NOMO-1 (cell line): ENCODE measurements around the gene EPOP.

Experiments used
- DNase-seq, 2 experiments: peaks; one replicate each; lab custom pipeline; 2025; ENCODE audit not compliant: unreplicated experiment in 2 of 2; lab: John Stamatoyannopoulos, UW

EPOP gene

GRCh38 chr17:38706505-38707216 lies 31.9 kb upstream of the EPOP start:
- DNase-seq: no peak

- no peak for DNase-seq
These were observed 31.2 kb upstream of the EPOP start for GRCh38 chr17:38705803-38706504.

- no peak for DNase-seq
These were observed 30.7 kb upstream of the EPOP start for GRCh38 chr17:38705523-38705802.

GRCh38 chr17:38704606-38705522 lies 30.1 kb upstream of the EPOP start, which contains the start of gene MLLT6:
TSS of gene MLLT6 (plus strand) at chr17:38705273. CDS start at chr17:38705633, 360 bp downstream.
- peak; percentile 75 to 76 for DNase-seq

DNA sequence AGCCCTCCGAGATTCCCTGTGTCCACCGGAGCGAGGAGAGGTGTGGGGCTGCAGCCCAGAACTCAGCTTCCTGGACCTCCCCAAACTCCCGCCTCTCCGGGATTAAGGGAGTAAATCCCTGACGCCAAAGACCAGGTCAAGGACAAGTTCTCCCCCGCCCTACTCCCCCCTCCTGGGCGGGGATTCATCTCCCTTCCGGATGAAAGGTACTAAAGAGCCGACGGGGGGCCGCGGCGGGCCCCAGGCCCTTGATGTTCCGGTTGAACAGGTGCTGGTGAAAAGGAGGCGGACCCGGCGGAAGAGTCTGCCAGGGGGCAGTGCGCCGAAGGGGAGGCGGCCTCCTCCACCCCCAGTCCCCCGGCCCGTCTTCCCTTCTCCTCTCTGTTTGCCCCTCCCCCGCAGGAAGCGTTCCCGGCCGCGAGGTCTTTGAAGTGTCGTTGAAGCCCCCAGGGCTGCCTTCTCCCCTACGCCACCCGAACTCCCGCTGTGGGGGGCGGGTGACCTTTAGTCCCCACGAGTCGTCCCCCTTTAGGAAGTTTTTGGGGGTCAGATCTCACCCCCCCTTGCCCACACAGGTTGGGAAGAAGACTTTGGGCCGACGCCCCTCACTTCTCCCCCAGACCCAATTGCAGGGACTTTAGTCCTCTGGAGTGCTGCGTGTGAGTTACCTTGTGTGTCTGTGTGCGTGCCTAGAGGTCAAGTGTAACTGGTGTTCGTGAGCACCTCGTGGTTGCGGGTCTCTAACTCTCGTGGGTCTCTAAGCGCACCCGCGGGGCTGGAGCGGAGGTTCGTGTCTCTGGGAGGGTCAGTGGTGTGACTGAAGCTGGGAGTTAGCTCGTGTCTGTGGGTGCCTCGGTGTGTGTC lies 29.2 kb upstream of the EPOP start:
- DNase-seq: peak; percentile 64 to 78

- DNase-seq: no peak
These were observed 28.4 kb upstream of the EPOP start for GRCh38 chr17:38702916-38703741.

DNA sequence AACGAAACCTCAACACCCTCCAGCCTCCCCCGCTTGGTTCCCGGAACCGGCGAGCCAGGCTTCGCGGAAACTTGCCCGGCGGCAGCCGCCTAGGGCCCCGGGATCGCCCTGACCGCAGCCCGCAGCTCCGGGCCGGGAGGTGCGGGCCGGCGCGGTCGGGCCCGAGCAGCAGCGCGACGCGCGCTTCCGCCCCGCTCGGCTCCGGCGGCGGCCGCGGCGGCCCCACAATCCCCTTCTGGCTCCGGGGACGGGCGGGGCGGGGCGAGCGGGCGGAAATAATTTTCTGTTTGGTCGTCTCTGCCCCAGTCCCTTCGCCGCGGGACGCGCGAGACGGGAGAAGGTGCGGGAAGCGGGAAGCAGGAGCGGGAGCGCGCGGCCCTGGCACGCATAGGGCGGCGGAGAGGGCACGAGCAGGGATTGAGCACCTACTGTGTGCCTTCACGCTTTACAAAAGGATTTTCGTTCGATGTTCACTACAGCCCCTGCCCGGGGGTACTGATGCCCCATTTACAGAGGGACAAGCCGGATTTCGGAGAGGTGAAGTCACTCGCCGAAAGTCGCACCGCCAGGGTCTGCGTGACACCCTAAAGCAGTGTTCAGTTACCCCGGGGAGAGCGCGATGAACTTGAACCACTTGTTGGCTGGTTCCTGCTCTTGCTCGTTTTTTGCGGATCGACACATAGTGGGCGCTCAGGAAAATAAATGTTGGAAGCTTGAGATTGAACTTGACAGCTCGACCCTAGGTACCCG lies 27.6 kb upstream of the EPOP start:
- peak; percentile 78 to 89 for DNase-seq

GRCh38 chr17:38701504-38702165 lies 26.9 kb upstream of the EPOP start:
- DNase-seq: peak; percentile 50 to 56

DNA sequence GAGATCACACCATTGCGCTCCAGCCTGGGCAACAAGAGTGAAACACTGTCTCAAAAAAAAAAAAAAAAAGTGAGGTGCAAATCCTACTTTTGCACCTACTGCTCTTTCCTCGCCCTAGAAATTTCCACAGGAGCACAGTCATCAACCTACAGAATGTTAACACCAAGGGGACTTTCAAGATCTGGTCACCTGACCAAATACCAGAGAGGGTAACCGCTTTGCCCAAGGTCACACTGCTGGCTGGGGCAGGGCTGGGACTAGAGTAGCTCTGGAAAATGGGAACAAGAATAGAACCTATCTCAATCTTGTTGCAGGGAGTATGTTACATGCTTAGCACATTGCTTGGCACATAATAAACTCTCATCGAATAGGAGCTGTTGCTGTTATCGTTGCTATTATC lies 24.0 kb upstream of the EPOP start:
- DNase-seq: no peak

DNA sequence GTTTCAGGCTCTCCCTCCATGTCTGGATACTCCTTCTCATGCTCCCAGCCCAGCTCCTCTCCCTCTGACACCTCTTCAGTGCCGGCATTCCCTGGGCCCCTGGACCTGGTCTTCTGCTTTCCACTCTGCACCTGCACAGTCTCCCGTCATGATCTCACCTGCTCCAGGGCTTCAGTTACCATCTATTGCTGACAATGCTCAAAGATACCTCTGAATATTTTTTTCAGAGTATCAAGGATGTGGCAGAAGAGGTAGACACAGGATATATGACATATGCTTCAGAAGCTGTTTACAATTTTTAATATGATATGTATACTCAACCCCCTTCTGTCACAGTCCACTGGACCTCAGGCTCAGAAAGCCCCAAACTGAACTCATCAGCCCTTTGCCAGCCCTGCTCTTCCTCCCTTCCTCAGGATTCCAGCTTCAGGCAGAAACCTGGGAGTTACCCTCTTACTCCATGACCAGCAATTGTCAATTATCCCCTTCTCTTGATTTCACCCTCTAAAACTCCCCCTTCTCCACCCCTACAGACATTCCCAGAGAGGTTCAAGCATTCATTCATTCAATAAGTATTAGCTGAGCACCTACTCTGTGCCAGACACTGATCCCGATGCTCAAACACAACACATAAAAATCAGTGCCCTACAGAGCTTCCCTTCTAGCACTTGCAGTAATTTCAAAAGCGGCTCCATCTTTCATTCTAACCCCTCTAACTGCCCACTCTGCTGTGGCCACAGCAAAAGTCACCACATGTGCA lies 22.5 kb upstream of the EPOP start:
- DNase-seq: no peak

DNA sequence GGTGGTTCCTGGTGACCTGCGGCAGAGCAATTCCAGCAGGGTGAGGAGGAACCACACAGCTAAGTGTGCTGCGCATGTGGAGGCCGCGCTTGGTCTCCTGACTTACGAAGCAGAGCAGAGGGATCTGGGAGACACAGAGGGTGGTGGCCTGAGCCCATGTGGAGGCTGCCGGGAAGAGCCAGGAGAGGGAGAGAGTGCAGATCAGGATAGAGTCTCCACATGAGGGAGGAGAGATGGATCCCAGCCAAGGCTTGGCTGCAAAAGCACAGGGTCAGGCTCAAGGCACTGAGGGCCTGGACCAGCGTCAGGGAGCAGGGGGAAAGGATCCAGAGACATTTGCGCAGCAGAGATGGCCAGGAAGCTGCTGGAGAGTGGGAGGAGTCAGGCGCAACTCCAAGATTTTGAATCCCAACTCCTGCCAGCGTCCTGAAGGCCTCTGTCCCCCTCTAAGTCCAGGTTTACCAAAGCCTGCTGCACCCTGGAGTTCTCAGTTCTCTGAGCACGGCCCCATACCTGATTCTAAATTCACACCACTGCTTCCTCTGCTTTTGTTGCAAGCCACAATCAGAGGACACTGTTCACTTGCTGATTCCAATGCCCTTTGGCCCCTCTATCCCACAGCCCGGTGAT lies 19.1 kb upstream of the EPOP start:
- no peak for DNase-seq

DNA sequence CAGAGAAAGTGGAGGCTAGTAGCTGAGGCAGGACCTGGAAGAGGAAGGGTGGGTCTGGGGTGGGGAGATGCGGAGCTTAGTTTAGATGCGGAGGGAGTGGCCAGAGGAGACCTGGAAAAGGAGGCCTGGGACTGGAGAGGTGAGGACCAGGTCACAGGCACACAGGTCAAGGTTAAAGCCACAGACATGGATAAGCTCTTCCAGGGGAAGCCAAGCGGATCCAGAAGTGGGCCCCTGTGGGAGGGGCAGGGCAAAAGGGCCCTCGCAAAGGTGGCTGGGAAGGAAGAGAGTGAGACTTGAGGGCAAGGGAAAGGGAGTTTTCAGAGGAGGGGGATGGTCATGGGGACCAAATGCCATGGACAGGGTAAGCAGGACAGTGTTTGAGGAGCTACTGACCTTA lies 16.4 kb upstream of the EPOP start:
- DNase-seq: no peak

GRCh38 chr17:38690386-38690785 lies 15.6 kb upstream of the EPOP start:
- DNase-seq: no peak

DNA sequence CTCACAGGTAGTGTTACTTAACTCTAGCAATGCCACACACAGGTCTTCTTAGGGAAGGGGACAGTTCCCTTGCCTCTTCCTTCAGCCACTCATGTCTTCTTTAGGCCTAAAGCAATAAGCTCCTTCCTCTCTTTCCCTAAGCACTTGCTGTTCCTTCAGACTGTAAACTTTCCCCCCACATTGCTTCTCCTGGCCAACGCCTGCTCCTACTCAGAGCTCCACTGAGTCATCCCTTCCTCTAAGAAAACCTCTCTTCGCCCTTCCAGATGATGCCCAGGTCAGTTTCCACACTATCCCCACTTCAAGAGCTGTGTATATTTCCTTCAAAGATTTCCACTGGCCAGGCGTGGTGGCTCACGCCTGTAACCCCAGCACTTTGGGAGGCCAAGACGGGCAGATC lies 12.5 kb upstream of the EPOP start:
- DNase-seq: no peak

- no peak for DNase-seq
These were observed 10.7 kb upstream of the EPOP start for GRCh38 chr17:38685491-38685890.

DNA sequence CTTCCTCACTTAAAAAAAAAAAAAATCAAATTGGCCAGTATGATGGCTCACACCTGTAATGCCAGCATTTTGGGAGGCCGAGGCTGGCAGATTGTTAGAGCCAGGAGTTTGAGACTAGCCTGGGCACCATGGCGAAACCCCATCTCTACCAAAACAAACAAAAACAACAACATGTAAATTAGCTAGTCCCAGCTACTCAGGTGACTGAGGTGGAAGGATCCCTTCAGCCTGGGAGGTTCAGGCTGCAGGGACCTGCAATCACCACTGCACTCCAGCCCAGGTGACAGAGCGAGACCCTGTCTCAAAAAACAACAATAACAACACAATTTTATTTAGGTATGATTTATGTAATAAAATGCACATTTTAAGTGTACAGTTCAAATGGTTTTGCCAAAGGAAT lies 6.3 kb upstream of the EPOP start:
- DNase-seq: no peak

- no peak for DNase-seq
These were observed 3.1 kb upstream of the EPOP start for GRCh38 chr17:38677819-38678218.
